C4-2B (cell line): ENCODE results near the gene LRRC8C.

Experiments used
- CTCF ChIP-seq: fragments of 450-650 bp; conservative IDR thresholded peaks from 2 replicates; pipeline ENCODE4 v1.5.1; 2017; ENCODE audit warnings: mild to moderate bottlenecking
- ZFX ChIP-seq: fragments of 450-650 bp; IDR thresholded peaks from 2 replicates; pipeline ENCODE4 v1.6.1; 2017

- no peak for TF ChIP-seq CTCF
- TF ChIP-seq ZFX: no peak
Observed at GRCh38 chr1:89755591-89755990, 122.7 kb downstream of the LRRC8C start.
